PFSK-1 (cell line): ENCODE measurements around the gene DTX1.

Experiments
- POLR2AphosphoS5 ChIP-seq: IDR thresholded peaks from 2 replicates; pipeline ENCODE4 v1.6.1; 2012; ENCODE audit warnings: low read depth, mild to moderate bottlenecking, control low read depth, low read length, moderate library complexity
- TAF1 ChIP-seq: IDR thresholded peaks from 2 replicates; pipeline ENCODE4 v1.6.1; 2012; ENCODE audit warnings: low read length, control low read depth, borderline replicate concordance; ENCODE audit not compliant: insufficient read depth
- TF ChIP-seq, protein P1 (sequence below), 2 experiments: IDR thresholded peaks; 2 replicates each; pipeline versions ENCODE4 v1.6.1 to v1.8.0; 2011 to 2012; ENCODE audit warnings: low read depth in 2 of 2, low read length in 2 of 2, control low read depth in 1 of 2, inconsistent platforms in 1 of 2, mild to moderate bottlenecking in 1 of 2, moderate library complexity in 1 of 2; ENCODE audit not compliant: insufficient read depth in 1 of 2

DNA sequence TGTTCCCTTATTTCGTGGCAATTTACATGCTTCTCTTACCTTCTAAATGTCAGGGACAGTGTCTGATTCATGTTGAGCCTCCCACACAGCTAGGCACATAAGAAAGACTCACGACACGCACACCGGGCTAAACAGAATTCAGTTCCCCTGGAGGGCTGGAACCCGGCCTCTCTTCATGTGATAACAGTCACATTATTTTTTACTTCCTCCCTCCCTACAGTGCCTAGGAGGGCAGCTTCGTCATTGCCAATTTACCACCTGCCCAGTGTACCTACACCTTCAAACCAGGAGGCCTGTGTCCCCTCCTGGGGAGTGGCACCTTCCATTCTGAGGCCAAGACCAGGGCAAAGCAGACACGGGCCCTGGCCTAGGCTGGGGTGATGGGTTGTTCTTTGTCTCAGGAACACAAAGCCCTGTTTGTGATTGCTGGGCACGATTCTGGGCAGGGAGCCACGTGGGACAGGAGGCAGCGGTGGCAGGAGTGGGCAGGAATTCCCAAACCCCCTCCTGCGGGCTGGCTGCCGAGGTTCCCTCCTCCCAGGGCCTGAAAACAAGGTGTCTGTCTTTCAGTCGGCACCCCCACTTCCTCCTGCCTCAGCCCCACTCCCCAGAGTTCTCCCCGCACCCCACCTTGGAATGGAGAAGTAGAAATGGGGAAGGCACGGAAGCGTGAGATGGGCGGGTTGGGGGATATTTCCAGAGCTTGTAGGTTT, 85.8 kb downstream of the DTX1 start:
- TF ChIP-seq POLR2AphosphoS5 (no peak), TAF1 (no peak)
- TF ChIP-seq, protein P1, sequence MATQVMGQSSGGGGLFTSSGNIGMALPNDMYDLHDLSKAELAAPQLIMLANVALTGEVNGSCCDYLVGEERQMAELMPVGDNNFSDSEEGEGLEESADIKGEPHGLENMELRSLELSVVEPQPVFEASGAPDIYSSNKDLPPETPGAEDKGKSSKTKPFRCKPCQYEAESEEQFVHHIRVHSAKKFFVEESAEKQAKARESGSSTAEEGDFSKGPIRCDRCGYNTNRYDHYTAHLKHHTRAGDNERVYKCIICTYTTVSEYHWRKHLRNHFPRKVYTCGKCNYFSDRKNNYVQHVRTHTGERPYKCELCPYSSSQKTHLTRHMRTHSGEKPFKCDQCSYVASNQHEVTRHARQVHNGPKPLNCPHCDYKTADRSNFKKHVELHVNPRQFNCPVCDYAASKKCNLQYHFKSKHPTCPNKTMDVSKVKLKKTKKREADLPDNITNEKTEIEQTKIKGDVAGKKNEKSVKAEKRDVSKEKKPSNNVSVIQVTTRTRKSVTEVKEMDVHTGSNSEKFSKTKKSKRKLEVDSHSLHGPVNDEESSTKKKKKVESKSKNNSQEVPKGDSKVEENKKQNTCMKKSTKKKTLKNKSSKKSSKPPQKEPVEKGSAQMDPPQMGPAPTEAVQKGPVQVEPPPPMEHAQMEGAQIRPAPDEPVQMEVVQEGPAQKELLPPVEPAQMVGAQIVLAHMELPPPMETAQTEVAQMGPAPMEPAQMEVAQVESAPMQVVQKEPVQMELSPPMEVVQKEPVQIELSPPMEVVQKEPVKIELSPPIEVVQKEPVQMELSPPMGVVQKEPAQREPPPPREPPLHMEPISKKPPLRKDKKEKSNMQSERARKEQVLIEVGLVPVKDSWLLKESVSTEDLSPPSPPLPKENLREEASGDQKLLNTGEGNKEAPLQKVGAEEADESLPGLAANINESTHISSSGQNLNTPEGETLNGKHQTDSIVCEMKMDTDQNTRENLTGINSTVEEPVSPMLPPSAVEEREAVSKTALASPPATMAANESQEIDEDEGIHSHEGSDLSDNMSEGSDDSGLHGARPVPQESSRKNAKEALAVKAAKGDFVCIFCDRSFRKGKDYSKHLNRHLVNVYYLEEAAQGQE (IDR thresholded peaks at IDR 0.05; ENCODE audit: insufficient read depth in 1 of 2, low read depth in 2 of 2, low read length in 2 of 2), result no peak
